KOPT-K1 (cell line): ENCODE data around the gene GSTO2.
A peak's percentile ranks its signal among the peaks of the same experiment; 100 is the strongest.
"Not testable (repeated sequence)": the region's sequence is repeated elsewhere in the genome, so short reads cannot be mapped to it uniquely, and the experiment has no call there.

Experiments
- H3K27ac ChIP-seq: fragments of 200-600 bp; sonication (generic); 2 replicates; pipeline ENCODE4 v1.5.1; 2016; ENCODE audit warnings: antibody characterized with exemption, mild to moderate bottlenecking, low read depth, low read length; ENCODE audit not compliant: poor library complexity, severe bottlenecking
- H3K36me3 ChIP-seq: fragments of 200-600 bp; sonication (generic); 2 replicates; pipeline ENCODE4 v1.5.1; 2017; ENCODE audit warnings: antibody characterized with exemption, mild to moderate bottlenecking, low read length, moderate library complexity; ENCODE audit not compliant: insufficient read depth
- H3K9me3 ChIP-seq: fragments of 200-600 bp; sonication (generic); 2 replicates; pipeline ENCODE4 v1.5.1; 2017; ENCODE audit warnings: antibody characterized with exemption, low read length, mild to moderate bottlenecking; ENCODE audit not compliant: insufficient read depth, poor library complexity, severe bottlenecking

GSTO2 gene

GRCh38 chr10:104247513-104248146 is 21.4 kb upstream of the GSTO2 start:
- Histone ChIP-seq H3K36me3 (no peaks in the 10 kb centered on the region), H3K9me3 (peaks cover 23% of the 10 kb centered on the region), H3K27ac (no peak overlapping the region)

GRCh38 chr10:104248931-104249330 is 20.1 kb upstream of the GSTO2 start:
- H3K9me3 ChIP-seq, result peaks cover 23% of the 10 kb centered on the region
- not testable (repeated sequence) for H3K27ac ChIP-seq, H3K36me3 ChIP-seq

GRCh38 chr10:104250371-104250770 is 18.6 kb upstream of the GSTO2 start:
- peaks cover 23% of the 10 kb centered on the region for H3K9me3 ChIP-seq
- H3K27ac ChIP-seq, result no peak overlapping the region
- H3K36me3 ChIP-seq, result no peaks in the 10 kb centered on the region

- H3K9me3 ChIP-seq, result peaks cover 16% of the 10 kb centered on the region
- no peak overlapping the region for H3K27ac ChIP-seq
- H3K36me3 ChIP-seq, result no peaks in the 10 kb centered on the region
Observed at GRCh38 chr10:104251443-104251842, 17.5 kb upstream of the GSTO2 start.

GRCh38 chr10:104252368-104252767 is 16.6 kb upstream of the GSTO2 start:
- Histone ChIP-seq H3K36me3 (peaks cover 6% of the 10 kb centered on the region; the same call in 1 of the 2 replicates), H3K27ac (no peak overlapping the region), H3K9me3 (peaks cover 7% of the 10 kb centered on the region)

GRCh38 chr10:104253106-104253505 is 15.9 kb upstream of the GSTO2 start:
- Histone ChIP-seq H3K9me3 (peaks cover 3% of the 10 kb centered on the region), H3K36me3 (peaks cover 14% of the 10 kb centered on the region), H3K27ac (no peak overlapping the region)

GRCh38 chr10:104253606-104254410 is 15.2 kb upstream of the GSTO2 start:
- Histone ChIP-seq H3K27ac (peak overlapping the region; percentile 80), H3K36me3 (peaks cover 21% of the 10 kb centered on the region)

GRCh38 chr10:104254493-104255310 is 14.3 kb upstream of the GSTO2 start, which contains the start of gene GSTO1:
GSTO1 (plus strand) TSS chr10:104254892; CDS start chr10:104254929, 37 bp downstream.
- H3K9me3 ChIP-seq, result no peaks in the 10 kb centered on the region
- H3K27ac ChIP-seq, result peak within 1 kb of the TSS; percentile 80

More at GRCh38 chr10:104253606-104254410, 15.2 kb upstream of the GSTO2 start:
- H3K9me3 ChIP-seq, result no peaks in the 10 kb centered on the region

GRCh38 chr10:104255311-104255981 is 13.5 kb upstream of the GSTO2 start:
- Histone ChIP-seq H3K36me3 (peaks cover 37% of the 10 kb centered on the region), H3K27ac (peak overlapping the region; percentile 80), H3K9me3 (no peaks in the 10 kb centered on the region)

More at GRCh38 chr10:104254493-104255310, 14.3 kb upstream of the GSTO2 start, which contains the start of gene GSTO1:
- peaks cover 30% of the 10 kb centered on the region for H3K36me3 ChIP-seq

GRCh38 chr10:104256335-104256961 is 12.5 kb upstream of the GSTO2 start:
- Histone ChIP-seq H3K9me3 (no peaks in the 10 kb centered on the region), H3K36me3 (peaks cover 47% of the 10 kb centered on the region), H3K27ac (peak overlapping the region; percentile 80)

GRCh38 chr10:104257235-104257634 is 11.7 kb upstream of the GSTO2 start:
- H3K9me3 ChIP-seq, result no peaks in the 10 kb centered on the region
- H3K36me3 ChIP-seq, result peaks cover 55% of the 10 kb centered on the region
- H3K27ac ChIP-seq, result no peak overlapping the region

- Histone ChIP-seq H3K36me3 (peaks cover 65% of the 10 kb centered on the region), H3K27ac (no peak overlapping the region), H3K9me3 (no peaks in the 10 kb centered on the region)
Observed at GRCh38 chr10:104258209-104258608, 10.8 kb upstream of the GSTO2 start.

- Histone ChIP-seq H3K36me3 (peaks cover 77% of the 10 kb centered on the region), H3K9me3 (no peaks in the 10 kb centered on the region), H3K27ac (no peak overlapping the region)
Observed at GRCh38 chr10:104259456-104259855, 9.5 kb upstream of the GSTO2 start.
